ENCODE data around the gene IL1RN.

DNA sequence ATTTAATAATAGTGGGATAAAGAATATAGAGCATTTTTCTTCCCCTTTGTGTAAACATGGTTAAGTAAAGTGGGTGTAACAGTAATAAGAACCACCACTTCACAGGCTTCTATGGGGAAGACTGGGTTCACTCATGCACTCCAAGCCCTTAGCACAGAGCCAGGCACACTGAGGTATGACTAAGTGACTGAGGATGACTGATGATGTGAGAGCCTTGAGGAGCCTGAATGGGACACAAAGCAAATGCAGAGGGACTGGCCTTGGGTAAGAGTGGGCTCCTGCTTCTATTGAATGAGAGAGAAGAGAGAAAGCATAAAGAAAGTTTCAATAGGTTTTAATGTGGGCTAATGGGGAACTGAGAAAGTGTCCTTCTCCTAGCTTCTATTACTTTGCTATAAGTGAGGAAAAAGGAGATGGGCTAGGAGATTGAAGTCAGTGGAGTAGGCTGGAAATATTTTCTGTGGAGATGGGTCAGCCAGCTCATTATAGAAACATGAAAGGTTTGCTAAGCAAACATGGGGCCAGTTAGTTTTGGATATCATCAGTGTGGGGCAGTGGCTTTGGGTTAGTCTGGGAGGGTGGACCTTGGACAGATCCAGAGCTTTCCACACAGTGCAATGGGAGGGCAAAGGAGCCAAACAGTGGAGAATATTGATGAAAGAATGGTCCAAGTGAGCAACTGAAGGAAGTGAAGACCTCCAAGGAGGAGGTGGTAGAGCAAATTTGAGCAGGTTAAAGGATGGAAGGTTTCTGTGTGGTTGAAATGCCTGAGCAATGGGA lies 39.0 kb upstream of the IL1RN start:
- TF ChIP-seq, protein P1, sequence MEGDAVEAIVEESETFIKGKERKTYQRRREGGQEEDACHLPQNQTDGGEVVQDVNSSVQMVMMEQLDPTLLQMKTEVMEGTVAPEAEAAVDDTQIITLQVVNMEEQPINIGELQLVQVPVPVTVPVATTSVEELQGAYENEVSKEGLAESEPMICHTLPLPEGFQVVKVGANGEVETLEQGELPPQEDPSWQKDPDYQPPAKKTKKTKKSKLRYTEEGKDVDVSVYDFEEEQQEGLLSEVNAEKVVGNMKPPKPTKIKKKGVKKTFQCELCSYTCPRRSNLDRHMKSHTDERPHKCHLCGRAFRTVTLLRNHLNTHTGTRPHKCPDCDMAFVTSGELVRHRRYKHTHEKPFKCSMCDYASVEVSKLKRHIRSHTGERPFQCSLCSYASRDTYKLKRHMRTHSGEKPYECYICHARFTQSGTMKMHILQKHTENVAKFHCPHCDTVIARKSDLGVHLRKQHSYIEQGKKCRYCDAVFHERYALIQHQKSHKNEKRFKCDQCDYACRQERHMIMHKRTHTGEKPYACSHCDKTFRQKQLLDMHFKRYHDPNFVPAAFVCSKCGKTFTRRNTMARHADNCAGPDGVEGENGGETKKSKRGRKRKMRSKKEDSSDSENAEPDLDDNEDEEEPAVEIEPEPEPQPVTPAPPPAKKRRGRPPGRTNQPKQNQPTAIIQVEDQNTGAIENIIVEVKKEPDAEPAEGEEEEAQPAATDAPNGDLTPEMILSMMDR (IDR thresholded peaks at IDR 0.05), result no peak
- no peak for TF ChIP-seq EP300 (IDR thresholded peaks at IDR 0.05)
- TF ChIP-seq POLR2AphosphoS5 (IDR thresholded peaks at IDR 0.05), result no peak
